Testis (tissue), 3 donors: Measurements from ENCODE around the gene TRMU. TPM values are rescaled to one million over a fixed set of nuclear protein-coding genes. Genes with fewer than 3 reads are reported as not detected.

Experiments
- DNase-seq: peaks from one replicate; pipeline ENCODE4 v3.0.0-alpha.2; 2019
- H3K27ac ChIP-seq, 2 donors: fragments of 200-600 bp; sonication (generic); one replicate each; pipeline ENCODE4 v1.5.1; 2019
- H3K27me3 ChIP-seq: fragments of 200-600 bp; sonication (generic); one replicate; pipeline ENCODE4 v1.5.1; 2019
- H3K36me3 ChIP-seq: fragments of 200-600 bp; sonication (generic); one replicate; pipeline ENCODE4 v1.5.1; 2017; ENCODE audit warnings: low read depth; ENCODE audit errors: missing control alignments
- H3K4me1 ChIP-seq: fragments of 200-600 bp; sonication (generic); one replicate; pipeline ENCODE4 v1.5.1; 2019
- H3K4me3 ChIP-seq, 2 donors: fragments of 200-600 bp; sonication (generic); one replicate each; pipeline ENCODE4 v1.5.1; 2017 to 2019
- H3K9me3 ChIP-seq: fragments of 200-600 bp; sonication (generic); one replicate; pipeline ENCODE4 v1.5.1; 2017
- CTCF ChIP-seq, 3 experiments: fragments of 450-650 bp in 2 of 3; fragments of 200-600 bp in 1 of 3; sonication (generic) in 1 of 3; IDR thresholded peaks; one replicate each; pipeline ENCODE4 v1.5.1; 2016 to 2019; ENCODE audit warnings: antibody characterized with exemption in 3 of 3, mild to moderate bottlenecking in 2 of 3, moderate library complexity in 1 of 3
- POLR2A ChIP-seq: fragments of 450-650 bp; IDR thresholded peaks from one replicate; pipeline ENCODE4 v1.6.1; 2017; ENCODE audit warnings: antibody characterized with exemption, mild to moderate bottlenecking, moderate library complexity
- WGBS, 2 donors: methylation state at CpG; one replicate each; pipeline ENCODE4 v1.1.5; 2018; 5-methylcytosine and 5-hydroxymethylcytosine counted together
- intact Hi-C: fragments of 100-400 bp; cut with DNase I; formaldehyde crosslinking; loops from one replicate; pipeline ENCODE4 v1.15.1; 2023; ENCODE audit warnings: low total_unique reads
- polyA plus RNA-seq: library from polyadenylated mRNA; stranded (reverse); fragments of 350-450 nt; fragmentation: Illumina TruSeq; extraction: RNeasy Lipid Tissue Mini Kit (QIAGEN cat#74804); gene quantifications from one replicate; pipeline ENCODE4 v1.2.3, GENCODE V29; 2014; ENCODE audit warnings: low read depth, low replicate concordance; ENCODE audit not compliant: insufficient read depth
- total RNA-seq, 2 donors: library from RNA; depleted of rRNA; stranded (reverse); fragments of >200 nt; gene quantifications; one replicate each; pipeline ENCODE4 v1.2.3, GENCODE V29; 2016

TRMU gene
- total and polyA plus RNA-seq, 3 donors from 2014 or later, result 24.8 to 63.5 (median 57.3) TPM

- Histone ChIP-seq H3K27me3 (no peaks in the 10 kb centered on the region), H3K36me3 (no peaks in the 10 kb centered on the region), H3K9me3 (no peaks in the 10 kb centered on the region), H3K27ac (no peak overlapping the region), H3K4me1 (peaks cover 12% of the 10 kb centered on the region), H3K4me3 (no peak overlapping the region)
- no peak for DNase-seq
- intact Hi-C loops, result no loop called here
- no peak for TF ChIP-seq POLR2A
- TF ChIP-seq CTCF (IDR thresholded peaks at IDR 0.05), result no peak
- 85 to 88% methylated on average over 8 of the region's 8 CpGs for whole genome bisulfite sequencing, 2 donors
Measured at GRCh38 chr22:46338636-46339035, 3.1 kb downstream of the TRMU start.

- no peak overlapping the region for H3K27ac ChIP-seq
- no peaks in the 10 kb centered on the region for H3K36me3 ChIP-seq
- intact Hi-C loops, result no loop called here
- WGBS, 2 donors, result 90 to 98% methylated on average over 5 of the region's 5 CpGs
- H3K9me3 ChIP-seq, result no peaks in the 10 kb centered on the region
- H3K4me3 ChIP-seq, result no peak overlapping the region
- no peaks in the 10 kb centered on the region for H3K27me3 ChIP-seq
- TF ChIP-seq POLR2A (no peak), CTCF (IDR thresholded peaks at IDR 0.05) (no peak)
- H3K4me1 ChIP-seq, result peaks cover 8% of the 10 kb centered on the region
- no peak for DNase-seq
Measured at GRCh38 chr22:46339956-46340355, 4.4 kb downstream of the TRMU start.

GRCh38 chr22:46340676-46341075, 5.2 kb downstream of the TRMU start:
- H3K27me3 ChIP-seq, result no peaks in the 10 kb centered on the region
- H3K27ac ChIP-seq, result no peak overlapping the region
- 88 to 94% methylated on average over 13 of the region's 13 CpGs for WGBS, 2 donors
- H3K4me3 ChIP-seq, result no peak overlapping the region
- no peaks in the 10 kb centered on the region for H3K9me3 ChIP-seq
- intact Hi-C loops, result no loop called here
- no peaks in the 10 kb centered on the region for H3K36me3 ChIP-seq
- no peak for DNase-seq
- TF ChIP-seq CTCF (IDR thresholded peaks at IDR 0.05) (no peak), POLR2A (no peak)
- H3K4me1 ChIP-seq, result peaks cover 8% of the 10 kb centered on the region

- Histone ChIP-seq H3K36me3 (no peaks in the 10 kb centered on the region), H3K27me3 (no peaks in the 10 kb centered on the region), H3K27ac (no peak overlapping the region), H3K4me3 (no peak overlapping the region), H3K9me3 (no peaks in the 10 kb centered on the region), H3K4me1 (no peaks in the 10 kb centered on the region)
- WGBS, 2 donors, result 92% methylated on average over 19 of the region's 19 CpGs
- intact Hi-C loops, result no loop called here
- no peak for DNase-seq
- TF ChIP-seq CTCF (IDR thresholded peaks at IDR 0.05), result no peak
- no peak for TF ChIP-seq POLR2A
Measured at GRCh38 chr22:46346680-46347405, 11.3 kb downstream of the TRMU start.

GRCh38 chr22:46347646-46348045, 12.1 kb downstream of the TRMU start:
- intact Hi-C loops, result no loop called here
- Histone ChIP-seq H3K9me3 (no peaks in the 10 kb centered on the region), H3K4me1 (no peaks in the 10 kb centered on the region), H3K27me3 (no peaks in the 10 kb centered on the region), H3K27ac (no peak overlapping the region), H3K4me3 (no peak overlapping the region), H3K36me3 (no peaks in the 10 kb centered on the region)
- 91 to 92% methylated on average over 7 to 12 of the region's 12 CpGs for WGBS, 2 donors
- TF ChIP-seq CTCF (IDR thresholded peaks at IDR 0.05) (no peak), POLR2A (no peak)
- DNase-seq, result no peak
